Measurements from ENCODE around the gene LDLRAD2. TPM values are rescaled to one million over a fixed set of nuclear protein-coding genes. Genes with fewer than 3 reads are reported as not detected.

LDLRAD2 gene
- total RNA-seq, 1 donor from 2014 or later = 1.1 TPM

GRCh38 chr1:21861602-21862429 is 49.8 kb downstream of the LDLRAD2 start:
- no peak for DNase-seq (ENCODE audit: low spot score in 2 of 2, unreplicated experiment in 2 of 2)
- Mint-ChIP-seq H3K27ac (no peak overlapping the region), H3K36me3 (peaks cover 38% of the 10 kb centered on the region), H3K27me3 (ENCODE audit: low read depth) (no peaks in the 10 kb centered on the region), H3K4me3 (no peak overlapping the region), H3K4me1 (peaks cover 4% of the 10 kb centered on the region), H3K9me3 (no peaks in the 10 kb centered on the region)
- no peak for TF ChIP-seq CTCF (IDR thresholded peaks at IDR 0.05; ENCODE audit: unreplicated experiment)

- H3K27ac Mint-ChIP-seq = no peak overlapping the region
- H3K27me3 Mint-ChIP-seq (ENCODE audit: low read depth) = no peaks in the 10 kb centered on the region
- no peak overlapping the region for H3K4me3 Mint-ChIP-seq
- peaks cover 4% of the 10 kb centered on the region for H3K4me1 Mint-ChIP-seq
- TF ChIP-seq CTCF (IDR thresholded peaks at IDR 0.05; ENCODE audit: unreplicated experiment) = no peak
- no peaks in the 10 kb centered on the region for H3K9me3 Mint-ChIP-seq
- no peak for DNase-seq (ENCODE audit: low spot score in 2 of 2, unreplicated experiment in 2 of 2)
- H3K36me3 Mint-ChIP-seq = peaks cover 32% of the 10 kb centered on the region
Observed at GRCh38 chr1:21863981-21864380, 51.9 kb downstream of the LDLRAD2 start.

- TF ChIP-seq CTCF (IDR thresholded peaks at IDR 0.05; ENCODE audit: unreplicated experiment) = no peak
- Mint-ChIP-seq H3K27ac (no peak overlapping the region), H3K36me3 (peaks cover 29% of the 10 kb centered on the region), H3K4me1 (peaks cover 4% of the 10 kb centered on the region), H3K4me3 (no peak overlapping the region), H3K27me3 (ENCODE audit: low read depth) (no peaks in the 10 kb centered on the region), H3K9me3 (no peaks in the 10 kb centered on the region)
- DNase-seq (ENCODE audit: low spot score in 2 of 2, unreplicated experiment in 2 of 2) = no peak
Observed at GRCh38 chr1:21864730-21865129, 52.7 kb downstream of the LDLRAD2 start.

- Mint-ChIP-seq H3K27me3 (ENCODE audit: low read depth) (no peaks in the 10 kb centered on the region), H3K27ac (no peak overlapping the region), H3K4me1 (peaks cover 4% of the 10 kb centered on the region), H3K9me3 (no peaks in the 10 kb centered on the region), H3K36me3 (peaks cover 29% of the 10 kb centered on the region), H3K4me3 (no peak overlapping the region)
- DNase-seq (ENCODE audit: low spot score in 2 of 2, unreplicated experiment in 2 of 2) = no peak
- TF ChIP-seq CTCF (IDR thresholded peaks at IDR 0.05; ENCODE audit: unreplicated experiment) = no peak
Observed at GRCh38 chr1:21865609-21865942, 53.5 kb downstream of the LDLRAD2 start.

- Mint-ChIP-seq H3K27me3 (ENCODE audit: low read depth) (no peaks in the 10 kb centered on the region), H3K4me1 (peaks cover 4% of the 10 kb centered on the region), H3K9me3 (no peaks in the 10 kb centered on the region), H3K4me3 (no peak overlapping the region), H3K36me3 (peaks cover 24% of the 10 kb centered on the region), H3K27ac (no peak overlapping the region)
- TF ChIP-seq CTCF (IDR thresholded peaks at IDR 0.05; ENCODE audit: unreplicated experiment) = no peak
- no peak for DNase-seq (ENCODE audit: low spot score in 2 of 2, unreplicated experiment in 2 of 2)
Observed at GRCh38 chr1:21865943-21866706, 54.1 kb downstream of the LDLRAD2 start.
